NCI-H345 (cell line): Measurements from ENCODE around the gene CHRM2.

Source experiments
- DNase-seq: peaks from one replicate; lab custom pipeline; 2025; lab: John Stamatoyannopoulos, UW

Gene CHRM2

GRCh38 chr7:136958016-136958415 is 89.6 kb downstream of the CHRM2 start:
- no peak for DNase-seq

- DNase-seq: no peak
Observed at GRCh38 chr7:136964347-136964746, 95.9 kb downstream of the CHRM2 start.

GRCh38 chr7:136966825-136967224 is 98.4 kb downstream of the CHRM2 start:
- DNase-seq: no peak

- no peak for DNase-seq
Observed at GRCh38 chr7:136969761-136970160, 101.3 kb downstream of the CHRM2 start.

GRCh38 chr7:136971776-136972175 is 103.3 kb downstream of the CHRM2 start:
- DNase-seq: no peak

- no peak for DNase-seq
Observed at GRCh38 chr7:136976504-136977251, 108.2 kb downstream of the CHRM2 start.

GRCh38 chr7:136993377-136993776 is 124.9 kb downstream of the CHRM2 start:
- DNase-seq: no peak

GRCh38 chr7:136997735-136998134 is 129.3 kb downstream of the CHRM2 start:
- DNase-seq: no peak

GRCh38 chr7:136998495-136998894 is 130.0 kb downstream of the CHRM2 start:
- DNase-seq: no peak

- DNase-seq: no peak
Observed at GRCh38 chr7:137000621-137001020, 132.2 kb downstream of the CHRM2 start.

GRCh38 chr7:137001041-137001440 is 132.6 kb downstream of the CHRM2 start:
- no peak for DNase-seq

GRCh38 chr7:137001478-137001877 is 133.0 kb downstream of the CHRM2 start:
- DNase-seq: no peak

GRCh38 chr7:137003086-137003485 is 134.6 kb downstream of the CHRM2 start:
- DNase-seq: no peak

GRCh38 chr7:137003566-137003965 is 135.1 kb downstream of the CHRM2 start:
- no peak for DNase-seq

GRCh38 chr7:137005873-137006272 is 137.4 kb downstream of the CHRM2 start:
- no peak for DNase-seq

GRCh38 chr7:137006293-137006692 is 137.8 kb downstream of the CHRM2 start:
- no peak for DNase-seq

- no peak for DNase-seq
Observed at GRCh38 chr7:137007001-137007694, 138.7 kb downstream of the CHRM2 start.

- no peak for DNase-seq
Observed at GRCh38 chr7:137009404-137009803, 141.0 kb downstream of the CHRM2 start.

- no peak for DNase-seq
Observed at GRCh38 chr7:137015015-137015414, 146.6 kb downstream of the CHRM2 start.

GRCh38 chr7:137017221-137017620 is 148.8 kb downstream of the CHRM2 start:
- no peak for DNase-seq

GRCh38 chr7:137018468-137018867 is 150.0 kb downstream of the CHRM2 start:
- DNase-seq: no peak

GRCh38 chr7:137020351-137020750 is 151.9 kb downstream of the CHRM2 start:
- no peak for DNase-seq

- DNase-seq: no peak
Observed at GRCh38 chr7:137025469-137026175, 157.2 kb downstream of the CHRM2 start.
